Activated CD4-positive, alpha-beta T cell treated with anti-CD3 and anti-CD28 coated beads, Interleukin-2, Interleukin-6, amounts not matched to agents 100 ng/mL and 50 ng/mL, durations not matched to agents 16 hours and 8 hours (primary cell): Measurements from ENCODE around the gene SLC17A7.
A peak's percentile ranks its signal among the peaks of the same experiment; 100 is the strongest.

Experiments
- DNase-seq: peaks from one replicate; pipeline ENCODE4 v3.0.0-alpha.2; 2020

Gene SLC17A7

GRCh38 chr19:49425922-49426592 is 15.3 kb downstream of the SLC17A7 start:
- DNase-seq = peak; percentile 39

DNA sequence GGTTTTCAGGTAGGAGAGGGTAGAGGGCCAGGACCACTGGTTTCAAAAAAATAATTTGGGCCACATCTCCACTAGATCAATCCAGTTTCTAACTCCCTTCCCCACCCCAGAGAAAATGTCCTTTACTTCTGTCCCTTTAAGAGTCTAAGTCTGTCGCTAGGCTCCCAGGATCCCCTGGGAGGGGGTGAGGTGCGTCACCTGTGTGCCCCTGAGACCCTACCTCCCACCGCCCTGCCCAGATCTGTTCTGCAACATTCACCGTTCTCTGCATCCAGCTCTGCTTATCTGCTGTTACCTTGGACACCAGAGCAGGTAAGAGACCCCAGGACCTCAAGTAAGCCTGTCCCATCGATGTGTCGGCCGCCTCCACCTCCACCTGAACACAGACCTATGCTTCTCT is 16.1 kb downstream of the SLC17A7 start, which contains the start of gene GFY:
TSS of gene GFY (plus strand) at position 211 of the 400 bp plus-strand sequence. CDS start 1,043 bp downstream, outside the sequence.
- no peak for DNase-seq

GRCh38 chr19:49423985-49424303 is 17.4 kb downstream of the SLC17A7 start:
- DNase-seq = no peak

GRCh38 chr19:49423071-49423984 is 18.0 kb downstream of the SLC17A7 start, which contains the start of gene PTH2:
TSS of gene PTH2 (minus strand) at chr19:49423441. CDS start at chr19:49423339, 102 bp downstream.
- DNase-seq = no peak

- peak; percentile 58 for DNase-seq
Observed at GRCh38 chr19:49422407-49423070, 18.8 kb downstream of the SLC17A7 start.

DNA sequence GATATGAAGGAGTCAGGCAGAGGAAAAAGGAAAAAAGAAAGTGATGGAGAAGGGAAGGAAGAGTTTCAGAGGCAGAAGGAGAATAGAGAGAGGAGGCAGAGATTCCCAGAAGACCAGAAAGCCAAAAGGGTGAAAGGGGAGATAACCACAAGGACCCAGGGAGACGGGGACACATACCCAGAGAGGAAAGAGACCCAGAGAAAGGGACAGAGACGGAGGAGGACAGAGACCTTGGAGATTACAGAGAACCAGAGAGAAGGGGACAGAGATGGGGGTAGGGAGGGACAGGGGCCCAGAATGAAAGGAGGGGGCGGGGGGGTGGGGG is 19.5 kb downstream of the SLC17A7 start:
- no peak for DNase-seq

GRCh38 chr19:49421039-49421877 is 20.1 kb downstream of the SLC17A7 start:
- peak; percentile 43 for DNase-seq

DNA sequence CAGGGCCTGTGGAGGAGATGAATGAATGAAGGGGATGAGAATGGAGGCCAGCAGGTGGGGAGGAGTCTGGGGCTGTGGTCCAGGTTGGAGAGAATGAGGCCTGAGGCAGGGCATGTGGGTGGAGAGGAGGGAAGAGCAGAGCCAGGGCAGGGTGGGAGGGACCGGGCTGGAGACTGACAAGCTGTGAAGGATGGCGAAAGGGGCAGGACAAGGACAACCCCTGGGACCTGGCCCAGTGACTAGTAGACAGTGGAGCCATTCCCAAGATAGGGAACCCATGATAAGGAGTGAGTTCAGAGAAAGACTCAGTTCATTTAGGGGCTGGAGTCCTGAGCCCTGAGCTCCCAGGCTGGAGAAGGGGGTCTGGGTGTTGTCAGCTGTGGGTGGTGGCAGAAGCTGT is 21.1 kb downstream of the SLC17A7 start:
- no peak for DNase-seq

GRCh38 chr19:49419173-49419572 is 22.2 kb downstream of the SLC17A7 start:
- DNase-seq = no peak

GRCh38 chr19:49418511-49418910 is 22.8 kb downstream of the SLC17A7 start:
- DNase-seq = no peak

GRCh38 chr19:49417088-49417487 is 24.2 kb downstream of the SLC17A7 start:
- DNase-seq = no peak

- DNase-seq = no peak
Observed at GRCh38 chr19:49415810-49416200, 25.5 kb downstream of the SLC17A7 start.

DNA sequence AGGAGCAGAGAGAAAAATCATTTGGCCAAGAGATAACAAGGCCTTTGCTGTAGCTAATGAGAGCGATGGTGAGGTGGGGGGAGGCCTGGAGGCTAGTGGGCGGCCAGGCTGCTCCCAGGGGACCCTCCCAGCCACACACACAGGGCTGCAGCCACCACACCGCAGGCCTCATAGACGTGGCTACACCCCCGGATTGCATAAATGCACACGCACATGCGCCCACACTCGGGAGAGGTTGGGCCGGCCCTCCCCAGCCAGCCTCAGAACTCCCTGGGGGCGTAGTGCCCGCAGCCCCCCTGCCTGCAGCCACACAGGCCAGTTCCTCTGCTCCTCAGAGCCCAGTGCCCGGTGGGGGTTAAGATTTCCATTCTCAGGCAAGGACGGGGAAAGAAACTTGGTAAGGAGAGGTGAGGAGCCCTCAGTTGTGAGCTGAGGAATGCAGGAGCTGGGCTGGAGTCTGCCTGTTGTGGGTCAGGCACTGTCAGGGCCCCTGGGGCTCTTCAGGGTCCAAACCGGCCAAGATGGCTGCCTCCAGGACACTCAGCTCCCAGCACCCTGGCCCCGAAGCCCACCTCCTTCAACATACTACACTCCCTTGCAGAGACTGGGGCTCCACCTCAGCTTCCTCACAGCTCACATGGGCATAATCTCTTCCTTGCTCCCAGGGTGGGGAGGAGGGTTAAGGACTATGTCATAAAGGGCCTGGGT is 26.1 kb downstream of the SLC17A7 start:
- no peak for DNase-seq

- no peak for DNase-seq
Observed at GRCh38 chr19:49414256-49414655, 27.1 kb downstream of the SLC17A7 start.

GRCh38 chr19:49413348-49413747 is 28.0 kb downstream of the SLC17A7 start:
- no peak for DNase-seq

DNA sequence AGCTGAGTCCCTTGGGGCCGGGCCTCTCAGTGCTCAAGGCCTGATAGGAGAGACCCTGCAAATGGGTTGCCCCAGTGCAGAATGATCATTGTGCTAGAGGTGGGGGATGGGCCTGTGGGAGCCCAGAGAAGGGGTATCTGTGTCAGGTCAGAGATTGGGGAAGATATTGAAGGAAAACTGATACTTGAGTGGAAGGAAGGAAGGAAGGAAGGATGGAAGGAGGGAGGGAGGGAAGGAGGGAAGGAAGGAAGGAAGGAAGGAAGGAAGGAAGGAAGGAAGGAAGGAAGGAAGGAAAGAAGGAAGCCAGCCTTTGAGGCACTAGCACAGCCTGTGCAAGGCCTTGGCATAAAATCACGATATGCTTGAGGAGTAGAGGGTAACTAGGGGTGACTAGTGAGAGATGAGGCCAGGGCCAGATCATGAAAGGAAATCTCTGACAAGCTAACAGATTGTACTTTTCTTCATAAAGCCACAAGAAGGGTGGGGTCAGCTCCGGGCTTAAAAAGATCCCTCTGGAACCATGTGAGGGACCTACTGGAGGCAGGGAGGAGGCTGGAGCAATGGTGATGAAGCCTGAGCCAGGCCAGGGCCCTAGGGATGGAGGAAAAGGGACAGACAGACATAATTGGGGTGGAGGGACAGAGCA is 29.5 kb downstream of the SLC17A7 start:
- no peak for DNase-seq

- DNase-seq = peak; percentile 48
Observed at GRCh38 chr19:49409441-49410029, 31.8 kb downstream of the SLC17A7 start.

DNA sequence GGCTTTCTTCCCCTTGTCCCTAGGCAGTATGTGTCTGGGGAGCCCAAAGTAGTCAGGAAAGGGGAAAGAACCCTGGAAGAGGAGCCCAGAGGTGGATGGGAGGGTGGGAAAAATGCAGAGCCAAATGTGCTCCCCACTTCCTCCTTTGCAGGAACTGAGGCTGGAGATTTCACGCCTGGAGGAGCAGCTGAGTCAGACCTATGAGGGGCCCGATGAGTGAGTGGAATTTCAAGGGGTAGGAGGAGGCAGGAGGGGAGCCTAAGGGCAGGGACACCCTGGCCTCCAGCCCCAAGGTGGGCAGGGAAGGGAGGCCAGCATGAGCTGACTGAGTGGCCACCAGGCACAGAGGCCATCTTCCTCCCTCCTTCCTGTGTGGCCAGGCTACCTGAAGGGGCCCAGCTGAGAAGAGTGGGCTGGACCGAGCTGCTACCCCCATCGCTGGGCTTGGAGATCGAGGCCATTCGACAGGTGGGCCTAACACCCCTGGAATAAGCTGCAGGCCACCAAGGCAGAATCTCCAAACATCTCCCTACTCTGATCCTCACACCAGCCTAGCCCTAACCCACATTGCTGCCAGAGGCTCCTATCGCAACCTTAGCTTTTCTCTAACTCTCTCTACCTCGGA is 32.4 kb downstream of the SLC17A7 start:
- DNase-seq = no peak

- DNase-seq = no peak
Observed at GRCh38 chr19:49407482-49408015, 33.8 kb downstream of the SLC17A7 start.

DNA sequence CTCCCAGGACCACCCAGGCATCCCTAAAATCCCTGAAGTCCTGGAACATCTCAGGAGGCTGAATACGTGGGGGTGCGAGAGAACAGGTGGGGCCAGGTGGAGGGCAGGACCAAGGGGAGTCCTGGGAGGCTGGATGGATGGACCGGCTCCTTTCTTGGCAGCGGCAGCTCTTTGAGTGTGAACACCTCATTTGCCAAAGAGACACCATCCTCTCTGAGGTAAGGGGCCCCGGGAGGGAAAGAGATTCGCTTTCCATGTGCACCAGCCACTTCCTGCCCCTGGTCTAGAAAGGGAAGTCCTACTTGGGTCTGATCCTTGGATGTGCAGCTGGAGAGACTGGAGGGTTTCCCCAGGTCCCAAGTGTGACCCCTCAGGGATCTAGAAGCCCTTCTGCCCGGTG is 34.2 kb downstream of the SLC17A7 start:
- DNase-seq = no peak
